GM21423 (cell line): Measurements from ENCODE around the gene PCDH8.

Source experiments
- ATAC-seq: cut with Tn5 transposase; IDR thresholded peaks from one replicate; pipeline ENCODE4 v1.9.1; 2021; ENCODE audit warnings: mild to moderate bottlenecking, moderate library complexity; ENCODE audit not compliant: unreplicated experiment

PCDH8 gene

DNA sequence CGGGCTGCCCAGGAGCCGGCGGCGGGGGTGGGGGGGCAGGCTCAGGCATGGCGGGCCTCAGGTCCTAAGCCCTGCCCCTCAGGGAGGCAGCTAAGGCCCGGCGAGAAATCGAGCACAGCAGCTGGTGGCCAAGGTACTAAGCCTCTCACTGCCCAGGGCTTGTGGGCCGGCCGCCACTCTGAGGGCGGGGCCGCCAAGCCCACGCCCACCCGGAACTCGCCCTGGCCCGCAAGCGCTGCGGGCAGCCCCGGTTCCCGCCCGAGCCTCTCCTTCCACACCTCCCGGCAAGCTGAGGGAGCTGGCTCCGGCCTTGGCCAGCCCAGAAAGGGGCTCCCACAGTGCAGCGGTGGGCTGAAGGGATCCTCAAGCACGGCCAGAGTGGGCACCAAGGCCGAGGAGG, 33.1 kb downstream of the PCDH8 start:
- ATAC-seq = no peak

DNA sequence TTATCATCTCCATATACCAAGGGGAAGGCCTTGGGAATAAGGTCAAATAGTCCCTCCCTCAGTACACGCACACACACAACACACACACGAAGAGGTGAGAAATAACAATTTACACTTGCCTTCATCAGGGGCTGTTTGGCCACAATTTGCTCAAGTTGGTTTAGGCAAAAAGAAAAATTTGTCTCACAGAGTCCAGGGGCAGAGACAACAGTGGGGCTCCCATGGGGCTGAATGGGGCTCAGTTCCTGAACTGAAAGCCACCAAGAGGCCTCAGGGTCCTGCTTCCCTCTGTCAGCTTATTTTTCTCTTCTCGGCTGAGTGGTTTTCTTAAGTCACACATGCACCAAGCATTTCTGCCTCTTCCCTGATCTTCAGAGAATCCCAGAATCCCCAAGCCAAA, 35.5 kb downstream of the PCDH8 start:
- ATAC-seq = no peak

DNA sequence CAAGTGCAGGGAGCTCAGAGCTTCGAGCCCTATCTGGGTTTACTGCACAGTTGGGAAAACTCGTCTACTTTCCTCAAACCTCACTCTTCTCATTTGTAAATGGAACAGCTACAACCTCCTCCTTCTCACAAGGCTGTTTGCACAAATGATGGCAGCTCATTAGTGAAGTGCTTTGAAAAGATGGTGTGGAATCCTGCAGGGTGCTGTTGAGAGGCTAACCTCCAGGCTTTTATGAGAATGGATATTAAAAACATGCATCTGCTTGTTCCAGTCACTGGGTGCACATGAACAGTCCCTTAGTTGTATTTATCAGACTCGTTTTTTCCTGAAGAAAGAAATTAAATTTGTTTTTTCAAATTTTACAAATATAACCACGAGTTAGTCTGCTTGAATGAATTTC, 36.6 kb downstream of the PCDH8 start:
- ATAC-seq = no peak

DNA sequence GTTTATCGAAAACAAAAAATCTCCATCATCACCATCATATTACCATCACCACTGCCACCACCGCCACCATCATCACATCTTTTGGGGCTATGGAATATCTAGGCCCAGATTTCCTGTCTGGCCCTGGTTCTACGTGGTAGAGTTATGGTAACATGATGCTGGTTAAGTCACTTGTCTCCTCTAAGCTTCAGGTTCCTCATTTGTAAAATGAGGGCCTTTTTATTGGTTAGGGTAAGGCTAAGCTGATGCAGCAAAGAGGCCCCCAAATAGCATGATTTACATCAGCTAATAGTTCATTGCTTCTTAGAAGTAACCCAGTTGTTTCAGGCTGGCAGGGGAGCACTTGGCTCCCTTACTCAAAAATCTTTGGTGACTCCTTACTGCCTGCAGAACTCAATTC, 37.9 kb downstream of the PCDH8 start:
- no peak for ATAC-seq

DNA sequence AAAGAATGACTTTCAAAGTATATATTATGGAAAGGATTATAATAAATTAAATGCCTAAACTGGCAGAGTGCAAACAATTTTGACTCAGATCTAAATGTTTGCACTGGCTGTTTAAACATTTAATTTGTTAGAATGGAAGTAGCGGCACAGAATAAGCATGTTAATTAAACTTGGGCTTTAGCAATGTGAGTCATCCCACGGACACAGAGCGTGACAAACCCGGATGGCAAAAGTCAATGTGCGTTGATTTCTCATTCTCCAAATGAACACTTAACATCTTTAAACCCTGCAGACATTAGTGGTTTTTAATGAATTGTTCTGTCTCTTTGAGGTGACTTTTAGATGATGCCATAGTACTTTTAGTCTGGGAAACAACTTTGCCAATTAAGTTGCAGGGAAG, 38.4 kb downstream of the PCDH8 start:
- no peak for ATAC-seq

DNA sequence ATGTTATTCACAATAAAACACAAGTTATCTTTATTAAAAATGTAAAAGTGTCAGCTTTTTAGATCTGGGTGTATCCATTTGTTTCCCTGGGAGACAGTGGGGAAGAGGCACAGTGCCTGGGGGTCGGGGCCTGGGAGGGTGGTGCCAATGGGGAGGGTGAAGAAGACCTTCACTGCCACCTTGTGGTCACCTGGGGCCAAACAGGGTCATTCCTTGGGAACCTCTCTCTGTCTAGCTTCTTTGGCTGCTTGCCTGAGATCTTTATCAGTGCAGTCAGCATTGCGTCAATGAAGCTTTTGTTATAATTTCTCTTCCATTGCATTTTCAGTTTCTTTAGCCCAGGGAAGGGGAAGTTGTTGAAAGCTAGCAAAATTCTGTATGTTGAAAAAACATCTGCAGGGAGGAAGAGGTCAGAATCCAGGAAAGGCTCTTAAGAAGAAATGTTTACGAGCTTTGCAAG, 39.1 kb downstream of the PCDH8 start:
- peak; percentile 81 for ATAC-seq

DNA sequence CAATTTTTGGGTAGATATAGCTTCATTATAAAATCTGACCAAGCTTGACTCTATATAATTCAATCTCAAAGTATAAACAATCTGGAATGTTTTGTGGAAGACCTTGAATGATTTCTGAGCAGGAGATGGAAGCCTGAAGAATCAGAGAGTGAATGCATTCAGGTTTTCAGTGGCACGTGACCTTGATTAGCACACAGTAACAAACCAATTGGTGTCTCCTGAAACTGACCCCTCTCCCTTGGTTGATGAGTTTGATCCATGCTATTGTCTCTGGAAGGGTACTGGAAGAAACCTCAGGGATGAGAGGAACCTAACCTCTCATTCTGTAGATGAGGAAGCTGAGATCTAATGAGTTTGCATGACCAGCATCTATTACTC, 39.6 kb downstream of the PCDH8 start:
- no peak for ATAC-seq

DNA sequence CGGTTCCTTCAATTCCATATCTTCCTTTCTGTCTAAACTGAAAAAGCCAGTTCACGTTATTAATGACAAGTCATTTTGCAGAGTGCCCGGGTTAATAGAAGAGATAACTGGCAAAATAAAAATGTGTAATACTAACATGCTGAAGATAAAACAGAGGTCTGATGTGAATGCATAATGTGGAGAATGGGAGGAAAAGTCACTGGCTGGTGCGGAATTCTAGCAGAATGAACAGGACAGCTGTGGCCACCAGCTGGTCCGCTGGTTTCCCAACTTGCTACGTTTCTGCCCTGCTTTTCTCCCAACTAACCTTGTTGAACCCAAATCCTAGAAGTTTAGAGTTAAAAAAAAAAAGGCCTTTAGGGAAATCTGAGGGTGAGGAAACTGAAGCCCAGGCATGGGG, 42.4 kb downstream of the PCDH8 start:
- ATAC-seq = no peak

DNA sequence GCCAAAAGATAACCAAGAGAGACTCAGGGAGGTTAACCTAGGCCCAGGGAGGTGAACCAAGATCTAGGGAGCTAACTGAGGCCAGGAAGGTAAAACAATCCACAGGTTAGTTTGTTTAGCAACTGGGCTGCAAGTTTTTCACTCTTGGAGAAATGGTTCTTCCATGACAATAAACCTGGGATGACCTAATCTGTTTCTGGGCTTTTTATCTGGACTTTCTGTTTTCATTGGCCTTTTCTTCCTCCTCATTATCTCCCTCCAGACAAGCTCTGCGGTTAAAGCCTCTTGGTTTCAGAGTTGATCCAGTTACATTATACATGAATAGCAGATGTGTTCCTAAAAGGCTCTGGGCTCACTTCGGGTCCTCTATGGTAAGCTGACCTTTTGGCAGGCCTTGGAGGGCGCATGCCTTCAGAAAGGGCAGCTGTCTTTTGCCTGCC, 44.2 kb downstream of the PCDH8 start:
- ATAC-seq = no peak

DNA sequence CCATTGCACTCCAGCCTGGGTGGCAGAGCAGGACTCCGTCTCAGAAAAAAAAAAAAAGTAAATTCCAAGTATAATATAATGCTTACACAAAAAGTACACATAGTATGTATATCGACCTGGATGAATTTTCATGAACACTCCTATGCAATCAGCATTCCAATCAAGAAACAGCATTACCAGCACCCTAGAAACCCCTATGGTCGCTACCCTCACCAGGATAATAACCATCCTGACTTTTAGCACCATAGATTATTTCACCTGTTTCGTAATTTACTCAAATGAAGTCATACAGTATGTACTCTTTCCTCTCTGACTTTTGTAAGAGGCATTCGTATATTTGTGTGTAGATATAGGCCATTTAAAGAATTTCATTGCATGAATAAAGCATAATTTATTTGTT, 47.6 kb downstream of the PCDH8 start:
- no peak for ATAC-seq

DNA sequence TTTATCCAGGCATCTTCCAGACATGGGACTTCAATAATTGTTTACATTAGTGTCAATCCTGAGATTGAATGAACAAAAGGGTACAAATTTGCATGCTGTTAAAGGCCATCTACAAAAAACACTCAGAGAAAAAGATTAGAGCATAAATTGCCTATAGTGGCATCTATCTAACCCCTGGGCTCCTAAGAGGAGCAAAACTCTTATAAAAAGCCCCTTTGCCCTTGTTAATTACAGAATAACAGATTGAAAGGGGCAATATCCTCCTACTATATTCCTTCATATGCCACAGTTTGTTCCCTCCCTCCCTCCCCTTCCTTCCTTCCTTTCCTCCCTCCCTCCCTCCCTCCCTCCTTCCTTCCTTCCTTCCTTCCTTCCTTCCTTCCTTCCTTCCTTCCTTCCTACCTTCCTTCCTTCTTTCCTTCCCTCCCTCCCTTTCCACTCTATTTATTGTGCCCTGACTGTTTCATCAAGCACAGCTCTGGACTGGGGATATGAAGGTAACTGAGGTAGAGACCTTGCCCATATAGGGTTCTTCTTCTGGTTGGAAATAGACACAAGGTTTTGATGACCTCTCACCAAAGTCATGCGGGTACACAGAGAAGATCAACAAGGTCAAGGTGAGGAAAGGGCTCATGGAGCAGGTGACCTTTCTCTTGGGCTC, 49.5 kb downstream of the PCDH8 start:
- ATAC-seq = no peak

DNA sequence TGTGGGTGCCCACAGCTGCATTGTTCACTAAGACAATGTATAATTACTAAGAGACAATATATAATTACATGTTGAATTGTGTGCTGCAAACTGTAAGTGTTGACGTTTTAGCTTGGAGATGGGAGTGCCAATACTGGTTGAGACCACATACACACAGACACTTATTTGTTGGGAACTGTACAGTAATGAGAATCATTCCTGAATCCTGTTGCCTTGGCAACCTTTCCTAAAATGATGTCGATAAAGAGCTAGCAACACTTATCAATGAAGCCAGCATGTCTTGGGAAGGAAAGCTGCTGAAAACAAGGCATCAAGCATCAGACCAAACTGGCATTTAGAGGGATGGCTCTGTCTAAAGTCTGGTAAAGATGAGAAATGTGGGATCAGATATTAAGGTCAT, 51.3 kb downstream of the PCDH8 start:
- ATAC-seq = no peak

DNA sequence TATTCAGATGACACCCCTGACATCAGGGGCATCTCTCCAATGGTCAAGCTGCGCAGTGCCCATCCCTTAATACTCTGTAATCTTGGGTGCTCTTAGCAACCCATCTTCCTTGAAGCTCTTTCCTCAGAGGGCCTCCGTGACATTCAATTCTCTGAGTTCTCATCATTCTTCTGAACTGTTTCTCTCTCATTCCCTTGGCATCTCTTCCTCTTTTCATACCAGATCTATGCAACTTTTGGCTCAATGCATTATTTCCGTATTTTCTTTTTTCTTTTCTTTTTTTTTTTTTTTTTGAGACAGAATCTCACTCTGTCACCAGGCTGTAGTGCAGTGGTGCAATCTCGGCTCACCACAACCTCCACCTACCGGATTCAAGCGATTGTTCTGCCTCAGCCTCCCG, 53.9 kb downstream of the PCDH8 start:
- no peak for ATAC-seq

DNA sequence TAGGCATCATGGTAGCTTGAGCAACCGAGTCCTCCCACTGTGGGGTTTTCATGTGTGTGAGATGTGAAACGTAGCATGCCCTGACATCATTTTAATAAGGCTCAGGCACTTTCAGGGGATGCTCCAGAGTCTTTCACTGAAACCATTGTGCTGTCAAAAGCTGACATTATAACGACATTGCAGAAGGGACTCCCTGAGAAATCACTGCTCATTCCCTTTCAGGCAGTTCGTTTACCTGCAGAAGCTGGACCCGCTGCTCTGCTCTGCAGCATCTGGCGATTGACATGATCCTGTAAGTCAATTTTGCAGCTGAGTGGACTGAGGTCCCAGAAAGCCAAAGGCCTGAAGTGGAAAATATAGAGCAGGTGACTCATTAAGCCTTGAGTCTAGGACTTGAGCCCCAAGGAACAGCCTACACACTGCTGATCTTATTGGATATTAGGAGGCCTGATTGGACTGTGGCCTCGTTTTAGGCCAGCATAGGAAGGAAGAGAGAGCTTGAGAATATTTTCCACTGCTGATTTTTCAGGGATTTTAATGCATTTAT, 54.9 kb downstream of the PCDH8 start:
- ATAC-seq = no peak
